Sigmoid colon (tissue), 4 donors: Measurements from ENCODE around the gene FHL2.

Experiments
- POLR2A ChIP-seq, 2 donors: fragments of 450-650 bp; IDR thresholded peaks; one replicate each; pipeline ENCODE4 v1.6.1; 2016; ENCODE audit warnings: antibody characterized with exemption in 2 of 2, mild to moderate bottlenecking in 2 of 2, moderate library complexity in 2 of 2
- POLR2AphosphoS5 ChIP-seq, 4 donors: sonication (generic); formaldehyde crosslinking; IDR thresholded peaks; one replicate each; pipeline ENCODE4 v1.6.1; 2017; ENCODE audit warnings: antibody characterized with exemption in 4 of 4
- TF ChIP-seq, protein P1 (sequence below), 4 experiments: fragments of 450-650 bp in 3 of 4; fragments of 200-600 bp in 1 of 4; IDR thresholded peaks; one replicate each; pipeline ENCODE4 v1.5.1; 2016 to 2019; ENCODE audit warnings: antibody characterized with exemption in 4 of 4, mild to moderate bottlenecking in 3 of 4, moderate library complexity in 2 of 4

- TF ChIP-seq POLR2A (IDR thresholded peaks at IDR 0.05) (no peak), POLR2AphosphoS5 (IDR thresholded peaks at IDR 0.05) (no peak)
- TF ChIP-seq, protein P1, sequence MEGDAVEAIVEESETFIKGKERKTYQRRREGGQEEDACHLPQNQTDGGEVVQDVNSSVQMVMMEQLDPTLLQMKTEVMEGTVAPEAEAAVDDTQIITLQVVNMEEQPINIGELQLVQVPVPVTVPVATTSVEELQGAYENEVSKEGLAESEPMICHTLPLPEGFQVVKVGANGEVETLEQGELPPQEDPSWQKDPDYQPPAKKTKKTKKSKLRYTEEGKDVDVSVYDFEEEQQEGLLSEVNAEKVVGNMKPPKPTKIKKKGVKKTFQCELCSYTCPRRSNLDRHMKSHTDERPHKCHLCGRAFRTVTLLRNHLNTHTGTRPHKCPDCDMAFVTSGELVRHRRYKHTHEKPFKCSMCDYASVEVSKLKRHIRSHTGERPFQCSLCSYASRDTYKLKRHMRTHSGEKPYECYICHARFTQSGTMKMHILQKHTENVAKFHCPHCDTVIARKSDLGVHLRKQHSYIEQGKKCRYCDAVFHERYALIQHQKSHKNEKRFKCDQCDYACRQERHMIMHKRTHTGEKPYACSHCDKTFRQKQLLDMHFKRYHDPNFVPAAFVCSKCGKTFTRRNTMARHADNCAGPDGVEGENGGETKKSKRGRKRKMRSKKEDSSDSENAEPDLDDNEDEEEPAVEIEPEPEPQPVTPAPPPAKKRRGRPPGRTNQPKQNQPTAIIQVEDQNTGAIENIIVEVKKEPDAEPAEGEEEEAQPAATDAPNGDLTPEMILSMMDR (IDR thresholded peaks at IDR 0.05), result no peak
Measured at GRCh38 chr2:105377871-105378270, 21.0 kb downstream of the FHL2 start.
